Measurements from ENCODE around the gene DOCK9. TPM values are rescaled to one million over a fixed set of nuclear protein-coding genes. Genes with fewer than 3 reads are reported as not detected.

DOCK9 gene
- total RNA-seq, 1 experiment from 2014 or later = 30.5 TPM

DNA sequence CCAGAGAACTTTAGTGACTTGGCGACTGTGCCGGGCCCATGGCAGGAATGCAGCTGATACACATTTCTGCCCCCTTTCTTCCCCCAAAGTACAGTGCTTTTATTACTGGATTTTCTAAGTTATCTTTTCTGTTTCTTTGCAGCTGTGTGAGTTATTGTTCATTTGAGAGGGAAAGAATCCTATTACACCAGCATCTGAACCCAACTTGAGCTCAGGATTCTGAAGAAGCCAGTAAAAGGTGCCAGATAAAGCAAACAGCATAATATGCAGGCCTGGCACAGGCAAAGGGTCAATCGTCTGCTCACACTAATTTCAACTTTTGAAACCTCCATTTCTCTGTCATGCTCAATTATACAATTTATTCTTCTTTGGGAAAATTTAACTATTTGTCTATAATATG is 93.9 kb downstream of the DOCK9 start:
- no TSS peak for BruUV-seq (replicated peaks)
- no peaks in the 10 kb centered on the region for H3K27me3 ChIP-seq (ENCODE audit: control insufficient read depth, insufficient read depth, low read length)
- no peak overlapping the region for H3K4me3 ChIP-seq (ENCODE audit: low read depth in 2 of 2, low read length in 2 of 2)
- H3K27ac ChIP-seq (ENCODE audit: low read length) = no peak overlapping the region
- DNase-seq (ENCODE audit: low read depth, low spot score) (no peak), ATAC-seq (no peak)
- in situ Hi-C loops (cut with HindIII; ENCODE audit: low pct_unique_long_range_greater_than_20kb, low sequenced_read_pairs) (no loop called here), intact Hi-C loops (cut with micrococcal nuclease; ENCODE audit: unreplicated experiment) (no loop called here)
- POLR2A ChIA-PET = no interaction called here
- no peaks in the 10 kb centered on the region; the same call in 1 of the 2 replicates for H3K36me3 ChIP-seq (ENCODE audit: control insufficient read depth, insufficient read depth, low read length)
- TF ChIP-seq, protein P1, sequence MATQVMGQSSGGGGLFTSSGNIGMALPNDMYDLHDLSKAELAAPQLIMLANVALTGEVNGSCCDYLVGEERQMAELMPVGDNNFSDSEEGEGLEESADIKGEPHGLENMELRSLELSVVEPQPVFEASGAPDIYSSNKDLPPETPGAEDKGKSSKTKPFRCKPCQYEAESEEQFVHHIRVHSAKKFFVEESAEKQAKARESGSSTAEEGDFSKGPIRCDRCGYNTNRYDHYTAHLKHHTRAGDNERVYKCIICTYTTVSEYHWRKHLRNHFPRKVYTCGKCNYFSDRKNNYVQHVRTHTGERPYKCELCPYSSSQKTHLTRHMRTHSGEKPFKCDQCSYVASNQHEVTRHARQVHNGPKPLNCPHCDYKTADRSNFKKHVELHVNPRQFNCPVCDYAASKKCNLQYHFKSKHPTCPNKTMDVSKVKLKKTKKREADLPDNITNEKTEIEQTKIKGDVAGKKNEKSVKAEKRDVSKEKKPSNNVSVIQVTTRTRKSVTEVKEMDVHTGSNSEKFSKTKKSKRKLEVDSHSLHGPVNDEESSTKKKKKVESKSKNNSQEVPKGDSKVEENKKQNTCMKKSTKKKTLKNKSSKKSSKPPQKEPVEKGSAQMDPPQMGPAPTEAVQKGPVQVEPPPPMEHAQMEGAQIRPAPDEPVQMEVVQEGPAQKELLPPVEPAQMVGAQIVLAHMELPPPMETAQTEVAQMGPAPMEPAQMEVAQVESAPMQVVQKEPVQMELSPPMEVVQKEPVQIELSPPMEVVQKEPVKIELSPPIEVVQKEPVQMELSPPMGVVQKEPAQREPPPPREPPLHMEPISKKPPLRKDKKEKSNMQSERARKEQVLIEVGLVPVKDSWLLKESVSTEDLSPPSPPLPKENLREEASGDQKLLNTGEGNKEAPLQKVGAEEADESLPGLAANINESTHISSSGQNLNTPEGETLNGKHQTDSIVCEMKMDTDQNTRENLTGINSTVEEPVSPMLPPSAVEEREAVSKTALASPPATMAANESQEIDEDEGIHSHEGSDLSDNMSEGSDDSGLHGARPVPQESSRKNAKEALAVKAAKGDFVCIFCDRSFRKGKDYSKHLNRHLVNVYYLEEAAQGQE (IDR thresholded peaks at IDR 0.05; ENCODE audit: insufficient read depth in 1 of 2, low read depth in 2 of 2, low read length in 1 of 2) = no peak
- TF ChIP-seq, protein P2, sequence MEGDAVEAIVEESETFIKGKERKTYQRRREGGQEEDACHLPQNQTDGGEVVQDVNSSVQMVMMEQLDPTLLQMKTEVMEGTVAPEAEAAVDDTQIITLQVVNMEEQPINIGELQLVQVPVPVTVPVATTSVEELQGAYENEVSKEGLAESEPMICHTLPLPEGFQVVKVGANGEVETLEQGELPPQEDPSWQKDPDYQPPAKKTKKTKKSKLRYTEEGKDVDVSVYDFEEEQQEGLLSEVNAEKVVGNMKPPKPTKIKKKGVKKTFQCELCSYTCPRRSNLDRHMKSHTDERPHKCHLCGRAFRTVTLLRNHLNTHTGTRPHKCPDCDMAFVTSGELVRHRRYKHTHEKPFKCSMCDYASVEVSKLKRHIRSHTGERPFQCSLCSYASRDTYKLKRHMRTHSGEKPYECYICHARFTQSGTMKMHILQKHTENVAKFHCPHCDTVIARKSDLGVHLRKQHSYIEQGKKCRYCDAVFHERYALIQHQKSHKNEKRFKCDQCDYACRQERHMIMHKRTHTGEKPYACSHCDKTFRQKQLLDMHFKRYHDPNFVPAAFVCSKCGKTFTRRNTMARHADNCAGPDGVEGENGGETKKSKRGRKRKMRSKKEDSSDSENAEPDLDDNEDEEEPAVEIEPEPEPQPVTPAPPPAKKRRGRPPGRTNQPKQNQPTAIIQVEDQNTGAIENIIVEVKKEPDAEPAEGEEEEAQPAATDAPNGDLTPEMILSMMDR (IDR thresholded peaks at IDR 0.05) = no peak
- TF ChIP-seq POLR2AphosphoS5 (IDR thresholded peaks at IDR 0.05; ENCODE audit: low read depth, low read length) (no peak), TCF7L2 (IDR thresholded peaks at IDR 0.05; ENCODE audit: low read depth, low read length) (no peak), SIN3A (IDR thresholded peaks at IDR 0.05; ENCODE audit: borderline replicate concordance, insufficient read depth, low read depth, low read length) (no peak)
- CTCF ChIA-PET = no interaction called here
- no peaks in the 10 kb centered on the region for H3K9me3 ChIP-seq (ENCODE audit: control insufficient read depth, insufficient read depth, low read depth, low read length)
- H3K4me1 ChIP-seq (ENCODE audit: control insufficient read depth, insufficient read depth, low read length) = no peaks in the 10 kb centered on the region

DNA sequence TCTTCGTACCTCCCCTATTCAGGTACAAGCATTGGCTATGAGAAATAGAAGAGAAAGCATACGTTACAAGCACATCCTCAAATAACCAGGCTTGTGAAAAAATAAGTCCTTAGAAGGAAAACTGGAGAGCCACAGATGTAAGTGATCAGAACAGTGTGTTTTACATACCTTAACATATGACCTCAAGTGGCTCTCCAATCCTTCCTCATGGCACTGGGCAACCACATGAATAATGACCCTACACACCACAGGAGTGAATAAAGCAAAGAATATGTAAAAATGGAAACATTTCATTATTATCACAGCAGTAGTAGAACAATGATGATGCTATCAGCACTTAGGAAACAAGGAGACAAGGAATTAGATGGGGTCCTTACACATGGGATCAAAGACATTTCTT is 96.5 kb downstream of the DOCK9 start:
- H3K36me3 ChIP-seq (ENCODE audit: control insufficient read depth, insufficient read depth, low read length) = no peaks in the 10 kb centered on the region; the same call in 1 of the 2 replicates
- intact Hi-C loops (cut with micrococcal nuclease; ENCODE audit: unreplicated experiment) = no loop called here
- no peak overlapping the region for H3K4me3 ChIP-seq (ENCODE audit: low read depth in 2 of 2, low read length in 2 of 2)
- CTCF ChIA-PET = no interaction called here
- no TSS peak for BruUV-seq (replicated peaks)
- POLR2A ChIA-PET = no interaction called here
- no peaks in the 10 kb centered on the region for H3K4me1 ChIP-seq (ENCODE audit: control insufficient read depth, insufficient read depth, low read length)
- ATAC-seq (no peak), DNase-seq (ENCODE audit: low read depth, low spot score) (no peak)
- TF ChIP-seq, protein P2 (IDR thresholded peaks at IDR 0.05) = no peak
- TF ChIP-seq SIN3A (IDR thresholded peaks at IDR 0.05; ENCODE audit: borderline replicate concordance, insufficient read depth, low read depth, low read length) = no peak
- no peak for TF ChIP-seq POLR2AphosphoS5 (IDR thresholded peaks at IDR 0.05; ENCODE audit: low read depth, low read length)
- no peak for TF ChIP-seq TCF7L2 (IDR thresholded peaks at IDR 0.05; ENCODE audit: low read depth, low read length)
- TF ChIP-seq, protein P1 (IDR thresholded peaks at IDR 0.05; ENCODE audit: insufficient read depth in 1 of 2, low read depth in 2 of 2, low read length in 1 of 2) = no peak
- in situ Hi-C loops (cut with HindIII; ENCODE audit: low pct_unique_long_range_greater_than_20kb, low sequenced_read_pairs) = no loop called here
- H3K9me3 ChIP-seq (ENCODE audit: control insufficient read depth, insufficient read depth, low read depth, low read length) = no peaks in the 10 kb centered on the region
- H3K27ac ChIP-seq (ENCODE audit: low read length) = no peak overlapping the region
- no peaks in the 10 kb centered on the region for H3K27me3 ChIP-seq (ENCODE audit: control insufficient read depth, insufficient read depth, low read length)

Measured in Panc1 (cell line).